Prostate gland (tissue), 1 donor: ENCODE data around the gene TAF4.
"Not testable (repeated sequence)": the region's sequence is repeated elsewhere in the genome, so short reads cannot be mapped to it uniquely, and the experiment has no call there.

Experiments used
- POLR2A ChIP-seq: fragments of 450-650 bp; IDR thresholded peaks from one replicate; pipeline ENCODE4 v1.6.1; 2016; ENCODE audit warnings: antibody characterized with exemption, mild to moderate bottlenecking
- POLR2AphosphoS5 ChIP-seq: sonication (generic); formaldehyde crosslinking; IDR thresholded peaks from one replicate; pipeline ENCODE4 v1.6.1; 2017; ENCODE audit warnings: antibody characterized with exemption

- not testable (repeated sequence) for TF ChIP-seq POLR2AphosphoS5, POLR2A
Measured at GRCh38 chr20:62055862-62056115, 9.9 kb downstream of the TAF4 start.
